ENCODE results near the gene BTBD18.
A peak's percentile ranks its signal among the peaks of the same experiment; 100 is the strongest.
"Not testable (repeated sequence)": the region's sequence is repeated elsewhere in the genome, so short reads cannot be mapped to it uniquely, and the experiment has no call there.

The BTBD18 gene

DNA sequence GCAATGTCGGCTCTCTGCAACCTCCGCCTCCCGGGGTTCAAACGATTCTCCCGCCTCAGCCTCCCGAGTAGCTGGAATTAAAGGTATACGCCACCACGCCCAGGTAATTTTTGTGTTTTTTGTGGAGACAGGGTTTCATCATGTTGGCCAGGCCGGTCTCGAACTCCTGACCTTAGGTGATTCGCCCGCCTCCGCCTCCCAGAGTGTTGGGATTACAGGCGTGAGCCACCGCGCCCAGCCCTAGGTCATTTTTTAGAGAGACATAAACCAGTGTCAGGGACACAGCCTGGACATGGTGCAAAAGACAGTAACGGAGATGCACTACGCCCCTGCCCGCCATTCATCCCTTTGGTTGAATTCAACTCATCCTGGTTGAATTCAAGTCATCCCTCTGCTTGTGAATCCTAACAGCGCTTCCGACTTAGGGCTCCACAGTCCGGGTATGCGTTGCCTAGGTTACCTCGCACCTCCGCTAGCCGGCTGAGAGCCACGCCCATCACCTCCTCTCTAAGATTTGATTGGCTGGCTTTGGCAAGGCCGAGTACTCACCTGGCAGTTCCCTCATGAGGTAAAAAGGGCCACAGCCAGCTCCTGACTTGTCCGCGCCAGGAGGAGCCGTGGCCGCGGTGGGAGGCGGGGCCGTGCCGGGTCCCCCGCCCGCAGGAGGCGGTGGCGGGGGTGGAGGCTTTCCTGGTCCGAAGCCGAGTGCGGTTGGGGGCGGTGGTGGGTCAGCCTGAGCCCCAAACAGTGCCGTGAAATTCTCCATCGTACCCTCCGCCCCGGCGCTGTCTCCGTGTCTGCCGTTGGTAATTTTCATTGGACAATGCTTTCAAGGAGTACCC lies 40.0 kb downstream of the BTBD18 start, which contains the start of gene MED19:
Gene MED19 (minus strand): TSS at position 802 of the 842 bp plus-strand sequence. CDS start 36 bp downstream, at position 766.
- Histone ChIP-seq H3K27me3 (ENCODE audit: control insufficient read depth, insufficient read depth, low read length) (no peaks in the 10 kb centered on the region), H3K9ac (ENCODE audit: low read length) (peak within 1 kb of the TSS; percentile 77), H3K4me3 (ENCODE audit: low read length) (peak within 1 kb of the TSS; percentile 93), H3K27ac (ENCODE audit: low read depth, low read length) (peak within 1 kb of the TSS; percentile 86), H3K4me1 (ENCODE audit: control insufficient read depth, insufficient read depth, low read length) (peaks cover 18% of the 10 kb centered on the region), H3K36me3 (ENCODE audit: control insufficient read depth, insufficient read depth, low read length) (no peaks in the 10 kb centered on the region)

DNA sequence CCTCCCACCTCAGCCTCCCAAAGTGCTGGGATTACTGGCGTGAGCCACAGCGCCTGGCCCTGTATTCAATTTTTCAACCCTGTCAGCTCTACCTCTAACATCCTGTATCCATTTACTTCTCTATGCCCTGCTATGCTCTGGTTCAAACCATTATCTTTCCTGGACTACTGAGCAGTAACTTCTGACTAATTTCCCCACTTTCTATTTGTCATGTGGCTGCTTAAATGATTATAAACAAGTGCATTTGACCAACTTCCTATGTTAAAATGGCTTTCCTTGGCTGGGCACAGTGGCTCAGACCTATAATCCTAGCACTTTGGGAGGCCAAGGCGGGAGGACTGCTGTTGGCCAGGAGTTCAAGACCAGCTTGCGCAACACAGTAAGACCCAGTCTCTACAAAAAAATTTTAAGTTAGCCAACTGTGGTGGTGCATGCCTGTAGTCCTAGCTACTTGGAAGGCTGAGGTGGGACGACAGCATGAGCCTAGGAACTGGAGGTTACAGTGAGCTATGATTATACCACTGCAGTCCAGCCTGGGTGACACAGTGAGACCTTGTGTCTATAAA lies 41.7 kb downstream of the BTBD18 start:
- H3K9ac ChIP-seq (ENCODE audit: low read length): no peak overlapping the region
- H3K4me3 ChIP-seq (ENCODE audit: low read length): no peak overlapping the region
- peaks cover 18% of the 10 kb centered on the region for H3K4me1 ChIP-seq (ENCODE audit: control insufficient read depth, insufficient read depth, low read length)
- H3K36me3 ChIP-seq (ENCODE audit: control insufficient read depth, insufficient read depth, low read length): no peaks in the 10 kb centered on the region
- no peaks in the 10 kb centered on the region for H3K27me3 ChIP-seq (ENCODE audit: control insufficient read depth, insufficient read depth, low read length)
- H3K27ac ChIP-seq (ENCODE audit: low read depth, low read length): no peak overlapping the region

DNA sequence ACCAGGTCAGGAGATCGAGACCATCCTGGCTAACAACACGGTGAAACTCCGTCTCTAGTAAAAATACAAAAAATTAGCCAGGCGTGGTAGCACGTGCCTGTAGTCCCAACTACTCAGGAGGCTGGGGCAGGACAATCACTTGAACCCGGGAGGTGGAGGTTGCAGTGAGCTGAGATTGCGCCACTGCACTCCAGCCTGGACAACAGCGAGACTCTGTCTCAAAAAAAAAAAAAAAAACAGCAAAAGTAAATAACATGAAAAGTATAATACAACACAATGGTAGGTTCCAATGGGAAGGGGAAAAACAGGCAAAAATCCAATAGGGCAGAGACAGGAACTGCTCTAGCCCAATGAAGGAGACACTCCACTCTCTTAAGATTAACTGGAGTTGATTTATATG lies 46.2 kb downstream of the BTBD18 start:
- not testable (repeated sequence) for H3K36me3 ChIP-seq (ENCODE audit: control insufficient read depth, insufficient read depth, low read length); H3K27me3 ChIP-seq (ENCODE audit: control insufficient read depth, insufficient read depth, low read length); H3K4me1 ChIP-seq (ENCODE audit: control insufficient read depth, insufficient read depth, low read length); H3K27ac ChIP-seq (ENCODE audit: low read depth, low read length); H3K9ac ChIP-seq (ENCODE audit: low read length); H3K4me3 ChIP-seq (ENCODE audit: low read length)

DNA sequence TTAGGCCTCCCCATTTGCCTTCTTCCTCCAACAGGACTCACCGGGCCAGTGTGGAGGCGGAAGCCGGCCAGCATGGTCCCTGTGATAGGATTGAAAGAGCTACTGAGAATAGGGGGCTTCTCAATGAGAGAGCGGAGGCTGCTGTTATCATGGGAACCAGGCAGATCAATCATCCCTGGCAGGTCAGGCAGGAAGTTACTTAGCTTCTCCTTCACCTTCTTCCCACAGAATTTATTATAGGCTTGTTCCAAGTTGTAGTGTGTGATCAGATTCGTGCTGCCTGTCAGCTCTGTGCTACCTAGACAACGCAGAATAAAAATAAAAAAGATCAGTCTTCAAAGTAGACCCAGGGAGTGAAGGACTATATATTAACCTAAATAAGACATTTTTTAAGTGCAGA lies 46.7 kb downstream of the BTBD18 start:
- Histone ChIP-seq H3K27me3 (ENCODE audit: control insufficient read depth, insufficient read depth, low read length) (no peaks in the 10 kb centered on the region), H3K4me3 (ENCODE audit: low read length) (no peak overlapping the region), H3K36me3 (ENCODE audit: control insufficient read depth, insufficient read depth, low read length) (peaks cover 6% of the 10 kb centered on the region)

DNA sequence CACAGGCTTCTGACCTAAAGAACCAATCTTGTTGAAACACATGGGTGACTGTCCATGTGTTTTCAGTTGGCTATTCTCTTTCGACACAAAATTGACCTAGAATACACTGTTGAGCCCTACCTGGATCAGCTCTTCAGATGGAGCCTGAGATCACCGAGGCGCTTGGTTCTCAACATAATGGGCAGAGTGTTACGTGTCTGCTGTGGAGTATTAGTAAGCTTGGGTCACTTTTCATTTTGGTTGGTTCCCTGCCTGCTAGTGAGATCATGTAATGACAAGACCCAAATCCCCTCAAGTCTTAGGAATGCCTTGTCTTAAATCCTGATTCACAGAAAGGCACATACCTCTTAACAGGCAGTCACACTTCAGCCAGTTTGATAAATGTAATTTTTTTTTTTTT lies 48.3 kb downstream of the BTBD18 start:
- Histone ChIP-seq H3K4me3 (ENCODE audit: low read length) (no peak overlapping the region), H3K36me3 (ENCODE audit: control insufficient read depth, insufficient read depth, low read length) (peaks cover 20% of the 10 kb centered on the region), H3K9ac (ENCODE audit: low read length) (no peak overlapping the region), H3K27ac (ENCODE audit: low read depth, low read length) (no peak overlapping the region), H3K27me3 (ENCODE audit: control insufficient read depth, insufficient read depth, low read length) (no peaks in the 10 kb centered on the region), H3K4me1 (ENCODE audit: control insufficient read depth, insufficient read depth, low read length) (no peaks in the 10 kb centered on the region)

More for the DNA sequence above, 46.7 kb downstream of the BTBD18 start:
- Histone ChIP-seq H3K9ac (ENCODE audit: low read length) (no peak overlapping the region), H3K4me1 (ENCODE audit: control insufficient read depth, insufficient read depth, low read length) (no peaks in the 10 kb centered on the region), H3K27ac (ENCODE audit: low read depth, low read length) (no peak overlapping the region)

DNA sequence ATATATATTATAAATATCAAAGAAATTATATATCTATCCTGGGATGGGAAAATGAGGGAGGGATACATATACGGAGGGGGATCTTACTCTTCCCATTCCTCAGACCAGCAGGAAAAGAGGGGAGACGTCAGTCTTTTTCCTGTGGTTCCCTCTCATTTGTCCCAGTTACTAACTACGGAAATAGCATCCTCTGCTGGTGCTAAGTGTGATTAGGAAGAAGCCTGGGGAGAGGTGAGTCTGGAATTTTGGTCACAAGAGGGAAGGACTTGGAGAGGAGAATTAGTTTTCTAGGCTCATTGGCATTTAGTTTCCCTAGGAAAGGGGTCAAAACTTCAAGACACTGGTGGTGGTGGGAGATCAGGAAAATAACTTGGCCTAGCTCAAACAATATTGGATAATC lies 51.2 kb downstream of the BTBD18 start:
- no peaks in the 10 kb centered on the region for H3K27me3 ChIP-seq (ENCODE audit: control insufficient read depth, insufficient read depth, low read length)
- no peak overlapping the region for H3K4me3 ChIP-seq (ENCODE audit: low read length)
- H3K9ac ChIP-seq (ENCODE audit: low read length): no peak overlapping the region
- peaks cover 33% of the 10 kb centered on the region for H3K36me3 ChIP-seq (ENCODE audit: control insufficient read depth, insufficient read depth, low read length)
- H3K4me1 ChIP-seq (ENCODE audit: control insufficient read depth, insufficient read depth, low read length): no peaks in the 10 kb centered on the region
- H3K27ac ChIP-seq (ENCODE audit: low read depth, low read length): no peak overlapping the region

DNA sequence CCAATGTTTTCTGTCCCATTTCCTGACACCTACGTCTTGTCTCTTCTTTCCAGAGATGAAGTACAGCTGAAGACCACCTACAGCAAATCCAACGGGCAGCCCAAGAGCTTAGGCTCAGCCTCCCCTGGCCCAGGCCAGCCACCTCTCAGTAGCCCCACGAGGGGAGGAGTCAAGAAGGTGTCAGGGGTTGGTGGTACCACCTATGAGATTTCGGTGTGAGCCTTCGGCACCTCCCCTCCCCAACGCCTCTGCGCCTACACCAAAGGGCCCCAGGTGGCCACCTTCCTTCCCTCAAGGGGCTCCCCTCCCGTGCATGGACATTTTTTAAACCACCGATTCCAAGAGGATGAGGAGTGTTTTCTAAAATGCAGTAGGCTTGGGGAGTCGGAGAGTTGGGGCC lies 51.8 kb downstream of the BTBD18 start:
- no peak overlapping the region for H3K9ac ChIP-seq (ENCODE audit: low read length)
- H3K4me3 ChIP-seq (ENCODE audit: low read length): no peak overlapping the region
- no peaks in the 10 kb centered on the region for H3K27me3 ChIP-seq (ENCODE audit: control insufficient read depth, insufficient read depth, low read length)
- H3K36me3 ChIP-seq (ENCODE audit: control insufficient read depth, insufficient read depth, low read length): peaks cover 37% of the 10 kb centered on the region
- H3K4me1 ChIP-seq (ENCODE audit: control insufficient read depth, insufficient read depth, low read length): no peaks in the 10 kb centered on the region
- no peak overlapping the region for H3K27ac ChIP-seq (ENCODE audit: low read depth, low read length)

DNA sequence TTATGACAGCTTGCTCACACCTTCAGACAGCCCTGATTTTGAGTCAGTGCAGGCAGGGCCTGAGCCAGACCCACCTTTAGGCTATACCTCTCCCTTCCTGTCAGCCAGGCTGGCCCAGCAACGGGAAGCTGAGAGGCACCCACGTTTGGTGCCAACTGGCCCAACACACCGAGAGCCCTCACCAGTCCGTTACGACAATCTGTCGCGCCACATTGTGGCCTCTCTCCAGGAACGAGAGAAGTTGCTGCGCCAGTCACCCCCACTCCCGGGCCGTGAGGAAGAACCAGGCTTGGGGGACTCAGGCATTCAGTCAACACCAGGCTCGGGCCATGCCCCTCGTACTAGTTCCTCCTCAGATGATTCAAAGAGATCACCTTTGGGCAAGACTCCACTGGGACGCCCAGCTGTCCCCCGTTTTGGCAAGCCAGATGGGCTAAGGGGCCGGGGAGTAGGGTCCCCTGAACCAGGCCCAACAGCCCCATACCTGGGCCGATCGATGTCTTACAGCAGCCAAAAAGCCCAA lies 52.7 kb downstream of the BTBD18 start:
- Histone ChIP-seq H3K27me3 (ENCODE audit: control insufficient read depth, insufficient read depth, low read length) (no peaks in the 10 kb centered on the region), H3K36me3 (ENCODE audit: control insufficient read depth, insufficient read depth, low read length) (peaks cover 37% of the 10 kb centered on the region), H3K27ac (ENCODE audit: low read depth, low read length) (no peak overlapping the region), H3K9ac (ENCODE audit: low read length) (no peak overlapping the region), H3K4me1 (ENCODE audit: control insufficient read depth, insufficient read depth, low read length) (no peaks in the 10 kb centered on the region), H3K4me3 (ENCODE audit: low read length) (no peak overlapping the region)

Data from rectal smooth muscle tissue (tissue), 1 donor.